OCI-LY3 (cell line): Measurements from ENCODE around the gene BACH1.

Experiments
- EZH2phosphoT487 ChIP-seq: fragments of 200-600 bp; shearing (Covaris generic); IDR thresholded peaks from 2 replicates; pipeline ENCODE4 v1.6.1; 2018; ENCODE audit warnings: antibody characterized with exemption, mixed run types, low read depth
- TF ChIP-seq, protein P1 (sequence below): fragments of 200-600, 300-600 bp; sonication (generic); IDR thresholded peaks from 2 replicates; pipeline ENCODE4 v1.5.1; 2014; ENCODE audit warnings: antibody characterized with exemption, low read length, low read depth

DNA sequence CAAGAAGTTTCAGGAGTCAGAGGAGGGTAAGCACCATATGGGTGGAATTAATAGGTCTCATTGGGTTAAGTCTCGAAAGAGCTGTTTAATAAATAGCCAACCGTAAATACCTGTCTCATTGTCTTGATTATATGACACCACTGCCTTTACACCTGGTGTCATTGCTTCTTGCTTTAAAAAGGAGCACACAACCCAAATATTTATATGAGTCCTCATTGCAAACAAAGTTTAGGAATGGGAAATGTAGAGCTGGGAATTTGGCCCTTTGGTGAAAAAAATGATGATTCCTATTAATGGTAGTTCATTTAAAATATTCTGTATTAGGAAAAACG, 2.1 kb downstream of the BACH1 start:
- TF ChIP-seq, protein P1, sequence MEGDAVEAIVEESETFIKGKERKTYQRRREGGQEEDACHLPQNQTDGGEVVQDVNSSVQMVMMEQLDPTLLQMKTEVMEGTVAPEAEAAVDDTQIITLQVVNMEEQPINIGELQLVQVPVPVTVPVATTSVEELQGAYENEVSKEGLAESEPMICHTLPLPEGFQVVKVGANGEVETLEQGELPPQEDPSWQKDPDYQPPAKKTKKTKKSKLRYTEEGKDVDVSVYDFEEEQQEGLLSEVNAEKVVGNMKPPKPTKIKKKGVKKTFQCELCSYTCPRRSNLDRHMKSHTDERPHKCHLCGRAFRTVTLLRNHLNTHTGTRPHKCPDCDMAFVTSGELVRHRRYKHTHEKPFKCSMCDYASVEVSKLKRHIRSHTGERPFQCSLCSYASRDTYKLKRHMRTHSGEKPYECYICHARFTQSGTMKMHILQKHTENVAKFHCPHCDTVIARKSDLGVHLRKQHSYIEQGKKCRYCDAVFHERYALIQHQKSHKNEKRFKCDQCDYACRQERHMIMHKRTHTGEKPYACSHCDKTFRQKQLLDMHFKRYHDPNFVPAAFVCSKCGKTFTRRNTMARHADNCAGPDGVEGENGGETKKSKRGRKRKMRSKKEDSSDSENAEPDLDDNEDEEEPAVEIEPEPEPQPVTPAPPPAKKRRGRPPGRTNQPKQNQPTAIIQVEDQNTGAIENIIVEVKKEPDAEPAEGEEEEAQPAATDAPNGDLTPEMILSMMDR, result no peak
- no peak for TF ChIP-seq EZH2phosphoT487
